IPS-18c (cell line): ENCODE measurements around the gene CTPS2.

Experiments
- H3K4me3 ChIP-seq: 2 replicates; pipeline ENCODE4 v1.7.0; 2013; ENCODE audit warnings: low read depth, mild to moderate bottlenecking, low read length, moderate library complexity; ENCODE audit not compliant: insufficient read depth
- H3K9me3 ChIP-seq: one replicate; pipeline ENCODE4 v1.6.1; 2013; ENCODE audit warnings: mild to moderate bottlenecking, low read length, moderate library complexity; ENCODE audit not compliant: control insufficient read depth, insufficient read depth

The CTPS2 gene

DNA sequence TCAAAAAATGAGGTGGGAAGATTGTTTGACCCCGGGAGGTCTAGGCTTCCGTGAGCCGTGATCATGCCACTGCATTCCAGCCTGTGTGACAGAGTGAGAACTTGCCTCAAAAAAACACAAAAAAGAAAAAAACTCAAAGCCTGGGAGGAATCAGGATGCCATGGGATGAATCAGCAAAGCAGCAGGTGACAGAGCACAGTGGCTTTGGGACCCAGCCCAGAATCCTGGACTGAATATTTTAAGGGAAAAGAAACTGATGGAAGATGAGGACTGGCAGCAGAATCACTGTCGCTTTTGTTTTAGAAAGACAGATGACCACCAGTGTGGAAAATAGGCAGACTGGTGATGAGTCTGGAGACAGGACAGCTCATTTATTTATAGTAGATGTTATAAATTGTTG, 45.9 kb downstream of the CTPS2 start:
- Histone ChIP-seq H3K9me3 (no peaks in the 10 kb centered on the region), H3K4me3 (no peak overlapping the region)

DNA sequence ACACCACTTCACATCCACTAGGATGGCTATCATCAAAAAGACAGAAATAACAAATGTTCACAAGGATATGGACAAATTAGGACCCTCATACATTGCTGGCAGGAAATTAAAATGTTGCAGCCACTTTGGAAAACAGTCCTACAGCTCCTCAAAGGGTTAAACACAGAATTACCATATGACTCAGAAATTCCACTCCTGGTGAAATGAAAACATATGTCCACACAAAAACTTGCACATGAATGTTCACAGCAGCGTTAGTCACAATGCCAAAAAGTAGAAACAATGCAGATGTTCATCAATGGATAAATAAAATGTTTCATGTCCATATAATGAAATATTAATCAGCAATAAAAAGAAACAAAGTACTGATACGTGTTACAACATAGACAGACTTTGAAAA, 47.4 kb downstream of the CTPS2 start:
- Histone ChIP-seq H3K4me3 (no peak overlapping the region), H3K9me3 (peaks cover 2% of the 10 kb centered on the region)

- no peak overlapping the region for H3K4me3 ChIP-seq
Observed at GRCh38 chrX:16664626-16665025, 47.8 kb downstream of the CTPS2 start.

DNA sequence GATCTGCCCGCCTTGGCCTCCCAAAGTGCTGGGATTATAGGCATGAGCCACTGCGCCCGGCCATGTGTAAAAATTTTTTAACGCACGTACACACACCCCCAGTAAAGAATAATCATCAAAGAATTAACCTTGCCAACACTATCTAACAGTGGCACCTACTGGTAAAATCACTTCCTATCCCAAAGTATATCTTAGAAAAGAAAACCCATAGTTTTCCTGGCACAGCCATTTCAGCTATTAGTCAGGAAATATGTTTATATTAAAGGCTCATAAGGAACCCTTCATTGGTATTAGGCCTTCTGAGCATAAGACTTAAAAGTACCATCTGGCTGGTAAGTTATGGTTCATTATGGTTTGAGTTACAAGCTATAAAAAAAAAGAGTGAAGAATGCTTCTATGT, 48.4 kb downstream of the CTPS2 start:
- Histone ChIP-seq H3K4me3 (no peak overlapping the region), H3K9me3 (peaks cover 2% of the 10 kb centered on the region)

More at GRCh38 chrX:16664626-16665025, 47.8 kb downstream of the CTPS2 start:
- peaks cover 2% of the 10 kb centered on the region for H3K9me3 ChIP-seq

DNA sequence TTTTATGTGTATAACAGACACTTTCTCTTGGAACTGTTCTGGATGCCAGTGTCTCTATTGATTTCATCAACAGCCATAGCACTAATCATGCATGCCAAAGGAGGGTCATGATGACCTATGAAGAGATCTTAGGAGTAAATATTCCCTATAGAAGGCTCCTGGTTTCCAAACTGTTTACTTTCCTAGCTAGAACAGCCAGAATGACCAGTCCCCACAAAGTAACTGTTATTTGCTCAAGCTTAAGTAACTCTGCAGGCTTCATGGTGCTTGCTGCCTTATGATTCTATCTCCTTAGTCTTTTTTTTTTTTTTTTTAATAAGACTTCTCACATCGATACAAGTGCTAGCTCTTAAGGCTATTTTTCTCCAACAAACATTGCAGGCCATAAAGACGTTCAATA, 50.1 kb downstream of the CTPS2 start:
- peaks cover 2% of the 10 kb centered on the region for H3K9me3 ChIP-seq
- H3K4me3 ChIP-seq, result no peak overlapping the region

GRCh38 chrX:16661495-16661894, 51.0 kb downstream of the CTPS2 start:
- Histone ChIP-seq H3K9me3 (peaks cover 2% of the 10 kb centered on the region), H3K4me3 (no peak overlapping the region)

- H3K4me3 ChIP-seq, result no peak overlapping the region
Observed at GRCh38 chrX:16659321-16659720, 53.1 kb downstream of the CTPS2 start.

GRCh38 chrX:16658284-16658683, 54.2 kb downstream of the CTPS2 start:
- Histone ChIP-seq H3K9me3 (peaks cover 2% of the 10 kb centered on the region), H3K4me3 (no peak overlapping the region)

More at GRCh38 chrX:16659321-16659720, 53.1 kb downstream of the CTPS2 start:
- peaks cover 2% of the 10 kb centered on the region for H3K9me3 ChIP-seq

DNA sequence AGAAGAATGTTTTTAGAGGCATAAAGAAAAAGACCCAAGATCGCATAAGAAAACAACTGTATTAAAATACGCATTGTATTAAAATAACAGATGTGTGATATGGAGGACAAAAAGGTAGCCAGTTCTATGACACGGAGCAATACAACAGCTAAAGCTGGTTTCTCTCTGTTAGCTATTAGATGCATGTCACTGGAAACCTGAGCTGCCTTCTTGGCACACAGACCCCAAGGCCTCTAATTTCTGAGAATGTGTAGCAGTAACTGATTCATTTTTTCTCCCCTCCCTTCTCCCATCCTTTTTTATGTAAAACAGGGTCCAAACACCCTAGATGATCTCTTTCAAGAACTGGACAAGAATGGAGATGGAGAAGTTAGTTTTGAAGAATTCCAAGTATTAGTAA, 58.4 kb downstream of the CTPS2 start:
- no peaks in the 10 kb centered on the region for H3K9me3 ChIP-seq
- no peak overlapping the region for H3K4me3 ChIP-seq

GRCh38 chrX:16653424-16653823, 59.0 kb downstream of the CTPS2 start:
- Histone ChIP-seq H3K9me3 (no peaks in the 10 kb centered on the region), H3K4me3 (no peak overlapping the region)

DNA sequence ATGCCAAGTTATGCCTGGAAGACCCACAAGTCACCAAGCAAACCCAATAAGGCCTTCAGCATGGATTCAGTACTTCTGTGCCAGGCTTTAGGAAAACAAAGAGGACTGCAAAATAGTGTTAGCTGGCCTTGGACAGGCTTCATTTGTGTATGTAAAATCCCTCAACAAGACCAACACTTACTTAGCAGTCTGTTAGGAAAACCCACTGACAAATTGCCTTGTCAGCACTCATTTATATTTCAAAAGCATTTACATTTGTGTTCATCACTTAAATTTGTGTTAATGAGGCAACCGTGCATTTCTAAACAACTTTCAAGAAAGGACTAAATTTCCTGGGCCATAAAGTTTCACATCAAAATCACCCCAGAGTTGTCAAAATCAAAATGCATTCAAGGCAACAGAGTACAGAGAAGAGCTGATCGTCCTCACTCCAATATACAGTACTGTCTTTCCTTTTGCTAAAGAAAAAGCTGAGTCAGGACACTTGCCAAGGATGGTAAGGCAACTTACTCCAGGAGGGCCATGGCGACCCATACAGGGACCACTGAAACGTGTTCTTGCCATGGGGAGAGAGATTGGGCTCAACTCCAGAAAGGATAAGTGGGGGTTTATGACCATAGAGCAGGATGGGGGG, 61.0 kb downstream of the CTPS2 start:
- H3K9me3 ChIP-seq, result no peaks in the 10 kb centered on the region
- no peak overlapping the region for H3K4me3 ChIP-seq

DNA sequence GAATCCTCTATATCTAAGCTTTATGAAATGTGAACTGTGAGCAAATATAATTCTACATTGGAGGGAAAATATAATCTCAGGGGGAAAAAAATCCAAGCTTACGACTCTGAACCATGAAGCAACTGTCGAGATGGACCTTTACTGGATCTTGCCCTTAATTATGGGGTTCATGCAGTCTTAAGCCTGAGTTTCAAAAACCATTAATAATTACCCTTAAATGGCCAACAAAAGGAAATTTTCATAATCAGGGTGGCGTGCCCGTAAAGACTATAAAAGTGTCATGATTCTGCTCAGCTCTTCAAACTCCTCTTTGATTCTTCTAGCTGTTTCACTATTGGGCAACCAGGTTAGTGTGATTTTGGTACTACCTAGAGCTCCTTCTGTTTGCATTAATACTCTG, 62.6 kb downstream of the CTPS2 start, which contains the start of gene S100G:
S100G (plus strand) TSS at position 301 of the 400 bp plus-strand sequence. CDS start 849 bp downstream, outside the sequence.
- H3K4me3 ChIP-seq, result no peak within 1 kb of the TSS
- no peaks in the 10 kb centered on the region for H3K9me3 ChIP-seq

DNA sequence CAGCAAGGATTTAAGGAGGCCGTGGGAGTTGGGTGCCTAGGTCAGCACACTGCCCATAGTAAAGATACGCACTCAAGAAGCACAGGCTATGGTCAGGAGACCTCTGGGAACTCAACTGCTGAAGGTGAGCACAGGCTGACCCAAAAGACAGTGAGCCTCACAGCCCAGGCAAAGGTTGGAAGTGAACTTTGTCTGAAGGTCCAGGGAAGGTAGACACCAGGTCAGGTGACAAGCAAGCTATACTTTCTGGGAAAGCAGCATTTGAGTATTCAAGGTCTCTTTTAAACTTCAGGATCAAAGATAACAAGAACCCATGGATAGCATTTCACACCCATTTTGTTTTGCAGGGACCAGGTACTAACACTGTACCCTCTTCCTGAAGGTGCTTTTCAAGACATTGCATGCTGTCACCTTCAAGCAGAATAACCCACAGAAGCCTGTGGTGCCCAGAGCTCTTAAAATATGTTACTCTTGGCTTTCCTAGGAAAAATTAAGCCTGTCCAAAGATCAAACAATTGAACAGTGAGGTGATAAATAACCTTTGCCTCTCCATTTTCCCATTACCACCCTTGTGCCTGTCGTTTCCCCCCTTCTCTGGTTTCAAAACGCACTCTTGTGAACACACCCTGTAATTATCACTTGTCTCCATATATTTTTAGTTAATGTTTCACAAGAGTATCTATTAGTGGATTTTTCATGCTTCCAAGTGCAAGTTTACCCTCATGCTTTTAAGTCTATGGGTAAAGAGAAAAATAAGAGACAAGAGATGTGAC, 65.9 kb downstream of the CTPS2 start:
- no peak overlapping the region for H3K4me3 ChIP-seq
- H3K9me3 ChIP-seq, result no peaks in the 10 kb centered on the region

DNA sequence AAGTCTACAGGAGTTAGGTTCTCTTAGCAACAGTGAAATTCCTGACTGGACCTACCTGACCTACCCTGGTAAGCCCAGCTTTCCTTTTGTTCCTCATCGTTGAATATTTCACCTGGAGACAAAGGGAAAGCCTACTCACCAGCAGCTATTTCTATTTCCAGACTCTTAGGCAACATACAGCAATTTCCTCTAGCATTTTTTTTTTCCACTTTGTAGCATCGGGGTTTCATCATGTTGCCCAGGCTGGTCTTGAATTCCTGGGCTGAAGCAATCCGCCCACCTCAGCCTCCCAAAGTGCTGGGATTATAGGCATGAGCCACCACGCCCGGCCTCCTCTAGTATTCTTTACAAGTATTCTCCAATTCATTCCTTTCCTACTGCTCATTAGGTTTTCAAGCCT, 69.3 kb downstream of the CTPS2 start:
- H3K9me3 ChIP-seq, result no peaks in the 10 kb centered on the region
- no peak overlapping the region for H3K4me3 ChIP-seq

DNA sequence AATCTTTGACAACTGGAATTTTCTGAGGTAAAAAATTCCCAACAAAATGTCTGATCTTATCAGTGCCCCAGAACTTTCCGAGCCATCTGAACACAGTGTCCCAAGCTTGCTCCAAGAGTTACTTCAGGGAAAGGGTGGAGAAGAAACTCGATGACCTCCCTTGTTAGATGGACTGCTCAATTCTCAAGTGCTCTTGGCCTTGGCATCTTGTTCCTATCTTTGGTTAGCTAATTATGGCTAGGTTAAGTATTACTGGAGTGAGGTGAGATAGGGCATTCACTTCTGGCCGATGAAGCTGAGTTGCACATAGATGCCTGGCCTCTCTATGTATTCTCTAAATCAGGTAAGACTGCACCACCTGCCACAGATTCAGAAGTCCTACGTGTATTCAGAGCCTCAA, 71.6 kb downstream of the CTPS2 start:
- no peaks in the 10 kb centered on the region for H3K9me3 ChIP-seq
- no peak overlapping the region for H3K4me3 ChIP-seq

GRCh38 chrX:16639966-16640365, 72.5 kb downstream of the CTPS2 start:
- Histone ChIP-seq H3K9me3 (no peaks in the 10 kb centered on the region), H3K4me3 (no peak overlapping the region)

- no peak overlapping the region for H3K4me3 ChIP-seq
- H3K9me3 ChIP-seq, result no peaks in the 10 kb centered on the region
Observed at GRCh38 chrX:16638533-16638932, 73.9 kb downstream of the CTPS2 start.

DNA sequence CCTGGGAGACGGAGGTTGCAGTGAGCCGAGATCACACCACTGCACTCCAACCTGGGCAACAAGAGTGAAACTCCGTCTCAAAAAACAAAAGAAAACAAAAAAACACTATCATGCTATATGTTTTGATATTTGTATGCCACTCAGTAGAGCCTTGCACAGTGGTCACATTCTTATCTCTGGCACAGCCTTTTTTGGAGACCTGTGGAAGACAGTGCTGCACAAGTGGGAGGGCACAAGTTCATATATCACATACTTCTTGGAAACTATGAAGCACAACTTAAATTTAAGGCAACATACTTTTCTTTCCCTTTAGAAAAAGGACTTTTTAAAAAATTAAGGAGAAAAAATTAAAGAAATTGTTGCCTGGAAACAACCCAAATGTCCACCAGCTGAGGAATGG, 76.9 kb downstream of the CTPS2 start:
- Histone ChIP-seq H3K9me3 (no peaks in the 10 kb centered on the region), H3K4me3 (no peak overlapping the region)
